RWPE1 (cell line): ENCODE measurements around the gene MAMDC4.

Experiments
- CTCF ChIA-PET: fragments of 350-600 bp; sonication (Branson Sonifier 250); formaldehyde crosslinking; extraction: SDS; loops from one replicate; lab custom pipeline; 2021; lab: Yijun Ruan, JAX
- POLR2A ChIA-PET: fragments of 400-600 bp; formaldehyde crosslinking; extraction: SDS; loops from one replicate; lab custom pipeline; 2020; ENCODE audit warnings: antibody characterized with exemption; ENCODE audit not compliant: low non-redundant PET; lab: Yijun Ruan, JAX
- DNase-seq: peaks from one replicate; pipeline ENCODE4 v3.0.0; 2012; ENCODE audit warnings: low spot score
- H3K27ac ChIP-seq: fragments of 450-650 bp; 2 replicates; pipeline ENCODE4 v1.5.1; 2017
- TF ChIP-seq, protein P1 (sequence below): fragments of 450-650 bp; conservative IDR thresholded peaks from 2 replicates; pipeline ENCODE4 v1.5.1; 2017; ENCODE audit warnings: low read depth, mild to moderate bottlenecking

The MAMDC4 gene

DNA sequence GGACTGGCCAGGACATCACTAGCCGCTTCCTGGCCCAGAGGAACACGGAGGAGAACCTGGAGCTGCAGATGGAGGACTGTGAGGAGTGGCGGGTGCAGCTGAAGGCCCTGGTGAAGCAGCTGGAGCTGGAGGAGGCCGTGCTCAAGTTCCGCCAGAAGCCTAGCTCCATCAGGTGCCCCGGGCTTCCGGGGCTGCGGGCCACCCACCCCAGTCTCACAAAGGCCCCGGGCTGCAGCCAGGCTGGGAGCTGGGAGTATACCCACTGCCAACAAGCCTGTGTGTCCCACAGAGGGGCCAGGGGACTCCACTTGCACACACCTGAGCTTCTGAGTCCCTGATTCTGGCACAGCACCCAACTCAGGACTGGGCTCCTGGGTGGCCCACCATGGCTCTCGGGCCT lies 46.1 kb upstream of the MAMDC4 start:
- H3K27ac ChIP-seq: peak overlapping the region; percentile 91
- TF ChIP-seq, protein P1, sequence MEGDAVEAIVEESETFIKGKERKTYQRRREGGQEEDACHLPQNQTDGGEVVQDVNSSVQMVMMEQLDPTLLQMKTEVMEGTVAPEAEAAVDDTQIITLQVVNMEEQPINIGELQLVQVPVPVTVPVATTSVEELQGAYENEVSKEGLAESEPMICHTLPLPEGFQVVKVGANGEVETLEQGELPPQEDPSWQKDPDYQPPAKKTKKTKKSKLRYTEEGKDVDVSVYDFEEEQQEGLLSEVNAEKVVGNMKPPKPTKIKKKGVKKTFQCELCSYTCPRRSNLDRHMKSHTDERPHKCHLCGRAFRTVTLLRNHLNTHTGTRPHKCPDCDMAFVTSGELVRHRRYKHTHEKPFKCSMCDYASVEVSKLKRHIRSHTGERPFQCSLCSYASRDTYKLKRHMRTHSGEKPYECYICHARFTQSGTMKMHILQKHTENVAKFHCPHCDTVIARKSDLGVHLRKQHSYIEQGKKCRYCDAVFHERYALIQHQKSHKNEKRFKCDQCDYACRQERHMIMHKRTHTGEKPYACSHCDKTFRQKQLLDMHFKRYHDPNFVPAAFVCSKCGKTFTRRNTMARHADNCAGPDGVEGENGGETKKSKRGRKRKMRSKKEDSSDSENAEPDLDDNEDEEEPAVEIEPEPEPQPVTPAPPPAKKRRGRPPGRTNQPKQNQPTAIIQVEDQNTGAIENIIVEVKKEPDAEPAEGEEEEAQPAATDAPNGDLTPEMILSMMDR: no peak
- no peak for DNase-seq
- CTCF ChIA-PET: interaction anchor here (1.4 to 3.4 kb wide), 2 partner anchors 9 to 14 kb away, joined by 5 to 16 read pairs; partner anchors contain the start of gene TMEM141
- POLR2A ChIA-PET: interaction anchor here (0.7 to 1.4 kb wide), 2 partner anchors 14 to 26 kb away, joined by 3 to 5 read pairs; no protein-coding TSS in a partner anchor

GRCh38 chr9:136806631-136807201 lies 45.4 kb upstream of the MAMDC4 start:
- POLR2A ChIA-PET: interaction anchor here (0.6 to 1.4 kb wide), 2 partner anchors 10 to 14 kb away, joined by 5 to 6 read pairs; no protein-coding TSS in a partner anchor
- TF ChIP-seq, protein P1: no peak
- CTCF ChIA-PET: interaction anchor here (0.6 to 3.4 kb wide), 4 partner anchors 9 to 228 kb away, joined by 3 to 16 read pairs (median 4); partner anchors contain the start of gene TMEM141
- no peak for DNase-seq
- H3K27ac ChIP-seq: peak overlapping the region; percentile 91

GRCh38 chr9:136807281-136808074 lies 44.7 kb upstream of the MAMDC4 start, which contains the start of gene RABL6:
RABL6 (plus strand) TSS chr9:136807948; CDS start chr9:136808197, 249 bp downstream.
- DNase-seq: peak; percentile 97
- POLR2A ChIA-PET: interaction anchor here (0.6 to 1.4 kb wide), 3 partner anchors 9 to 15 kb away, joined by 5 to 8 read pairs (median 6); no protein-coding TSS in a partner anchor
- CTCF ChIA-PET: interaction anchor here (0.6 to 3.4 kb wide), 4 partner anchors 15 to 227 kb away, joined by 3 to 16 read pairs (median 4); partner anchors contain the start of gene TMEM141
- peak within 1 kb of the TSS; percentile 91 for H3K27ac ChIP-seq
- TF ChIP-seq, protein P1: no peak

DNA sequence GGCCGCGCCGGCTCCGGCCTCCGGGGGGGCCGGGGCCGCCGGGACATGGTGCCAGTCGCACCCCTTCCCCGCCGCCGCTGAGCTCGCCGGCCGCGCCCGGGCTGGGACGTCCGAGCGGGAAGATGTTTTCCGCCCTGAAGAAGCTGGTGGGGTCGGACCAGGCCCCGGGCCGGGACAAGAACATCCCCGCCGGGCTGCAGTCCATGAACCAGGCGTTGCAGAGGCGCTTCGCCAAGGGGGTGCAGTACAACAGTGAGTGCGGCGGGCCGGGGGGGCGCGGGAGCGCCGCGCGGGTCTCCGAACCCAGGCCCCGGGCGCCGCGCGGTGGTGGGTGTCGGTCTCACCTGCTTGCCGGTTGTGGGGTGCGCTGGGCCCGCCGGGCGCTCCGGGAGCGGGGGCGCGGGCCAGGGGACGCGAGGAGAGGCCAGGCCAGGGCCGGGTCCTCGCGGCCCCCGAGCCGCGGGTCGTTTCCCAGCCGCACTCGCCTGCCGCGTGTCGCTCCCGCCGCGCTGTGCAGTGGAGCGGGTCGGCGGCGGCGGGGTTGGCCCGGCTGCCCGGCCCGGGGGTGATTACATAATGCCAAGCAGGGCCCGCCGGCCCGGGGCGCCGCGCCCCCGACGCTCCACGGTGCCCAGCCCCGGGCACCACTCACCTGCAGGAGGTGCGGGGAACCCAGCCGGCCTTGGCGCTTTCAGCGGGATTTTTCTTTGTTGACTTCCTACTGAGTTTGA lies 43.9 kb upstream of the MAMDC4 start:
- ChIA-PET POLR2A (interaction anchor here (0.6 kb wide), 1 partner anchor 10 kb away, joined by 8 read pairs; no protein-coding TSS in a partner anchor), CTCF (interaction anchor here (0.6 to 3.4 kb wide), 4 partner anchors 16 to 35 kb away, joined by 3 to 16 read pairs (median 3); partner anchors contain the start of gene TMEM141)
- DNase-seq: peak; percentile 44
- peak overlapping the region; percentile 91 for H3K27ac ChIP-seq
- TF ChIP-seq, protein P1: no peak

- TF ChIP-seq, protein P1: no peak
- ChIA-PET POLR2A (no interaction called here), CTCF (interaction anchor here (0.6 to 0.7 kb wide), 3 partner anchors 18 to 28 kb away, joined by 3 to 4 read pairs (median 3); no protein-coding TSS in a partner anchor)
- DNase-seq: no peak
- peak overlapping the region; percentile 91 for H3K27ac ChIP-seq
Measured at GRCh38 chr9:136808806-136809158, 43.4 kb upstream of the MAMDC4 start.
